ENCODE measurements around the gene TNIK. TPM values are rescaled to one million over a fixed set of nuclear protein-coding genes. Genes with fewer than 3 reads are reported as not detected.

Gene TNIK
- total and polyA plus RNA-seq, 2 of the 13 experiments (the other 11 are each of a cell fraction or from before 2014, with no cell fraction given): 0.15 to 0.22 TPM

GRCh38 chr3:171245796-171246765 is 214.1 kb downstream of the TNIK start:
- WGBS (ENCODE audit: low lambda C conversion rate): 31% methylated on average over 4 of the region's 4 CpGs
- ATAC-seq: no peak

More at GRCh38 chr3:171245796-171246765, 214.1 kb downstream of the TNIK start:
- no peaks in the 10 kb centered on the region for H3K27me3 ChIP-seq (ENCODE audit: control insufficient read depth in 1 of 2, insufficient read depth in 2 of 2, low read length in 2 of 2)
- DNase-seq (ENCODE audit: low spot score): no peak
- H3K4me1 ChIP-seq (ENCODE audit: insufficient read depth, low read length): no peaks in the 10 kb centered on the region
- FAIRE-seq: no peak
- TF ChIP-seq ZSCAN5A (CRISPR knock-in tag; IDR thresholded peaks at IDR 0.05; ENCODE audit: borderline replicate concordance) (no peak), ZNF414 (CRISPR knock-in tag; IDR thresholded peaks at IDR 0.05) (no peak), NRL (CRISPR knock-in tag; IDR thresholded peaks at IDR 0.05; ENCODE audit: borderline replicate concordance) (no peak), GATAD1 (CRISPR knock-in tag; IDR thresholded peaks at IDR 0.05) (no peak), PLRG1 (conservative IDR thresholded peaks at IDR 0.05) (no peak), PRMT3 (CRISPR knock-in tag; IDR thresholded peaks at IDR 0.05; ENCODE audit: borderline replicate concordance, low read depth) (no peak), ZNF737 (CRISPR knock-in tag; IDR thresholded peaks at IDR 0.05; ENCODE audit: borderline replicate concordance) (no peak), TGIF2 (CRISPR knock-in tag; IDR thresholded peaks at IDR 0.05) (no peak), SMYD3 (CRISPR knock-in tag; IDR thresholded peaks at IDR 0.05) (no peak), HOXD1 (CRISPR knock-in tag; IDR thresholded peaks at IDR 0.05) (no peak), MAFF (IDR thresholded peaks at IDR 0.05; ENCODE audit: low read depth, low read length) (no peak), HMGXB4 (CRISPR knock-in tag; IDR thresholded peaks at IDR 0.05; ENCODE audit: borderline replicate concordance in 1 of 2, low read depth in 1 of 2) (no peak), ZFP82 (CRISPR knock-in tag; IDR thresholded peaks at IDR 0.05; ENCODE audit: borderline replicate concordance) (no peak), ZNF10 (CRISPR knock-in tag; IDR thresholded peaks at IDR 0.05; ENCODE audit: borderline replicate concordance, low read depth) (no peak), CENPBD1 (CRISPR knock-in tag; IDR thresholded peaks at IDR 0.05; ENCODE audit: borderline replicate concordance, low read depth) (no peak), SATB2 (CRISPR knock-in tag; IDR thresholded peaks at IDR 0.05) (no peak), ZNF577 (CRISPR knock-in tag; IDR thresholded peaks at IDR 0.05; ENCODE audit: borderline replicate concordance, low read depth) (no peak)
- no peaks in the 10 kb centered on the region for H3K79me2 ChIP-seq (ENCODE audit: insufficient read depth, low read length)
- H3K4me2 ChIP-seq (ENCODE audit: low read depth, low read length): no peak overlapping the region
- no peaks in the 10 kb centered on the region for H3K9me3 ChIP-seq (ENCODE audit: low read length)
- H2AFZ ChIP-seq (ENCODE audit: low read length): no peak overlapping the region
- no TSS peak for BruUV-seq (replicated peaks)
- no peak overlapping the region for H3K9ac ChIP-seq (ENCODE audit: insufficient read depth, low read depth, low read length)
- in situ Hi-C loops (cut with HindIII; ENCODE audit: extremely low pct_ligation_motif_present, low pct_unique_long_range_greater_than_20kb): no loop called here
- intact Hi-C loops (cut with micrococcal nuclease; ENCODE audit: unreplicated experiment): no loop called here
- ChIA-PET CTCF (ENCODE audit: low intra/inter-chr PET ratio, low total read pairs) (no interaction called here), POLR2A (no interaction called here)
- H3K27ac ChIP-seq (ENCODE audit: extremely low read length, insufficient read depth, low read length): no peak overlapping the region
- no peaks in the 10 kb centered on the region for H4K20me1 ChIP-seq (ENCODE audit: insufficient read depth, low read length)
- no peak overlapping the region for H3K4me3 ChIP-seq (replicated peaks in 1 of 3; ENCODE audit: insufficient read depth in 1 of 3, low read depth in 2 of 3, low read length in 3 of 3)
- no peaks in the 10 kb centered on the region for H3K36me3 ChIP-seq (replicated peaks in 1 of 2; ENCODE audit: control insufficient read depth in 1 of 2, insufficient read depth in 2 of 2, low read length in 2 of 2)

All from HepG2 (cell line).